Measurements from ENCODE around the gene GNPTG.

DNA sequence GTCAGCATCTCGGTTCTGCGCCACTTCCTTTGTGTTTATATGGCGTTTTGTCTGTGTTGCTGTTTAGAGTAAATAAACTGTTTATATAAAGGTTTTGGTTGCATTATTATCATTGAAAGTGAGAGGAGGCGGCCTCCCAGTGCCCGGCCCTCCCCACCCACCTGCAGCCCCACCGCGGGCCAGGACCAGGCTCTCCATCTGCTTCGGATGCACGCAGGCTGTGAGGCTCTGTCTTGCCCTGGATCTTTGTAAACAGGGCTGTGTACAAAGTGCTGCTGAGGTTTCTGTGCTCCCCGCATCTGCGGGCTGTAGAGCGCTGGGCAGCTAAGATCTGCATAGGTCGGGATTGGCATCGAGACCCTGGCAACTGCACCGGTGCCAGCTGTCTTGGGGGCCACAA, 26.5 kb upstream of the GNPTG start:
- TF ChIP-seq POLR2AphosphoS5 (IDR thresholded peaks at IDR 0.05) (no peak), POLR2A (IDR thresholded peaks at IDR 0.05) (no peak), EP300 (IDR thresholded peaks at IDR 0.05; ENCODE audit: low read depth) (no peak)
- TF ChIP-seq, protein P1, sequence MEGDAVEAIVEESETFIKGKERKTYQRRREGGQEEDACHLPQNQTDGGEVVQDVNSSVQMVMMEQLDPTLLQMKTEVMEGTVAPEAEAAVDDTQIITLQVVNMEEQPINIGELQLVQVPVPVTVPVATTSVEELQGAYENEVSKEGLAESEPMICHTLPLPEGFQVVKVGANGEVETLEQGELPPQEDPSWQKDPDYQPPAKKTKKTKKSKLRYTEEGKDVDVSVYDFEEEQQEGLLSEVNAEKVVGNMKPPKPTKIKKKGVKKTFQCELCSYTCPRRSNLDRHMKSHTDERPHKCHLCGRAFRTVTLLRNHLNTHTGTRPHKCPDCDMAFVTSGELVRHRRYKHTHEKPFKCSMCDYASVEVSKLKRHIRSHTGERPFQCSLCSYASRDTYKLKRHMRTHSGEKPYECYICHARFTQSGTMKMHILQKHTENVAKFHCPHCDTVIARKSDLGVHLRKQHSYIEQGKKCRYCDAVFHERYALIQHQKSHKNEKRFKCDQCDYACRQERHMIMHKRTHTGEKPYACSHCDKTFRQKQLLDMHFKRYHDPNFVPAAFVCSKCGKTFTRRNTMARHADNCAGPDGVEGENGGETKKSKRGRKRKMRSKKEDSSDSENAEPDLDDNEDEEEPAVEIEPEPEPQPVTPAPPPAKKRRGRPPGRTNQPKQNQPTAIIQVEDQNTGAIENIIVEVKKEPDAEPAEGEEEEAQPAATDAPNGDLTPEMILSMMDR (IDR thresholded peaks at IDR 0.05), result no peak

All from transverse colon (tissue), 4 donors.